SK-N-SH (cell line): ENCODE results near the gene CCNY. TPM values are rescaled to one million over a fixed set of nuclear protein-coding genes. Genes with fewer than 3 reads are reported as not detected.

Source experiments
- CTCF ChIA-PET: fragments of 300-600, 350-600 bp; formaldehyde crosslinking; extraction: SDS; loops from one replicate; lab custom pipeline; 2021; lab: Yijun Ruan, JAX
- POLR2A ChIA-PET: fragments of 350-600 bp; sonication (Branson Sonifier 250); formaldehyde crosslinking; extraction: SDS; loops from one replicate; lab custom pipeline; 2020; ENCODE audit warnings: antibody characterized with exemption, inconsistent platforms; lab: Yijun Ruan, JAX
- DNase-seq: peaks from one replicate; pipeline ENCODE4 v3.0.0; 2012
- H2AFZ ChIP-seq: fragments of 200-600 bp; sonication (generic); 2 replicates; pipeline ENCODE4 v1.8.1; 2016; ENCODE audit warnings: antibody characterized with exemption, mild to moderate bottlenecking, low read depth
- H3F3A ChIP-seq: fragments of 200-600 bp; sonication (generic); replicated peaks from 2 replicates; pipeline ENCODE3; 2016; ENCODE audit warnings: antibody characterized with exemption, mild to moderate bottlenecking; ENCODE audit not compliant: insufficient read depth
- H3K27ac ChIP-seq, 2 experiments: fragments of 200-500 bp in 1 of 2; fragments of 200-600 bp in 1 of 2; sonication (Bioruptor generic) in 1 of 2; sonication (generic), shearing (Covaris generic) in 1 of 2; 2 replicates each; pipeline versions ENCODE4 v1.5.1 to v1.6.1; 2014 to 2016; ENCODE audit warnings: low read depth in 2 of 2, inconsistent platforms in 1 of 2, low read length in 1 of 2, mild to moderate bottlenecking in 1 of 2, mixed read lengths in 1 of 2
- H3K27me3 ChIP-seq: fragments of 200-600 bp; sonication (generic), shearing (Covaris generic); 2 replicates; pipeline ENCODE4 v1.6.1; 2016; ENCODE audit warnings: mixed run types; ENCODE audit not compliant: insufficient read depth
- H3K36me3 ChIP-seq, 2 experiments: fragments of 200-500 bp in 1 of 2; fragments of 200-600 bp in 1 of 2; sonication (Bioruptor generic) in 1 of 2; sonication (generic) in 1 of 2; replicated peaks in 1 of 2; 2 replicates each; pipeline versions ENCODE3 to v1.5.1; 2014 to 2016; ENCODE audit warnings: low read length in 1 of 2, mild to moderate bottlenecking in 1 of 2; ENCODE audit not compliant: insufficient read depth in 2 of 2, control insufficient read depth in 1 of 2
- H3K4me1 ChIP-seq, 2 experiments: fragments of 200-500 bp in 1 of 2; fragments of 200-600 bp in 1 of 2; sonication (Bioruptor generic) in 1 of 2; sonication (generic), shearing (Covaris generic) in 1 of 2; 2 replicates each; pipeline versions ENCODE4 v1.5.1 to v1.6.1; 2014 to 2016; ENCODE audit warnings: low read depth in 1 of 2, low read length in 1 of 2, mixed run types in 1 of 2; ENCODE audit not compliant: insufficient read depth in 2 of 2, control insufficient read depth in 1 of 2
- H3K4me2 ChIP-seq: fragments of 200-600 bp; sonication (generic), shearing (Covaris generic); 2 replicates; pipeline ENCODE4 v1.6.1; 2017; ENCODE audit warnings: mixed run types
- H3K4me3 ChIP-seq, 2 experiments: fragments of 200-500 bp in 1 of 2; fragments of 200-600 bp in 1 of 2; sonication (Bioruptor generic) in 1 of 2; sonication (generic), shearing (Covaris generic) in 1 of 2; 2 replicates each; pipeline versions ENCODE4 v1.5.1 to v1.8.1; 2014 to 2016; ENCODE audit warnings: low read depth in 2 of 2, inconsistent platforms in 1 of 2, low read length in 1 of 2, mild to moderate bottlenecking in 1 of 2, mixed read lengths in 1 of 2, moderate library complexity in 1 of 2
- H3K79me2 ChIP-seq: fragments of 200-600 bp; sonication (generic); 2 replicates; pipeline ENCODE4 v1.8.1; 2017; ENCODE audit warnings: mild to moderate bottlenecking; ENCODE audit not compliant: insufficient read depth
- H3K9ac ChIP-seq: fragments of 200-600 bp; sonication (generic); 2 replicates; pipeline ENCODE4 v1.6.1; 2017; ENCODE audit warnings: mixed run types
- H3K9me2 ChIP-seq: fragments of 200-600 bp; sonication (generic); 2 replicates; pipeline ENCODE4 v1.6.1; 2017; ENCODE audit warnings: mixed run types
- H3K9me3 ChIP-seq: fragments of 200-600 bp; sonication (generic); 2 replicates; pipeline ENCODE4 v1.6.1; 2017; ENCODE audit warnings: mixed run types, mild to moderate bottlenecking, moderate library complexity
- H4K20me1 ChIP-seq: fragments of 200-600 bp; sonication (generic); 2 replicates; pipeline ENCODE4 v1.6.1; 2017; ENCODE audit warnings: mild to moderate bottlenecking, mixed run types; ENCODE audit not compliant: insufficient read depth
- CHD2 ChIP-seq: fragments of 150-350 bp; IDR thresholded peaks from 2 replicates; pipeline ENCODE4 v1.6.1; 2018; ENCODE audit warnings: low read length; ENCODE audit not compliant: partially characterized antibody
- EP300 ChIP-seq, 2 experiments: IDR thresholded peaks; 2 replicates each; pipeline versions ENCODE4 v1.4.0 to v1.6.1; 2012; ENCODE audit warnings: borderline replicate concordance in 1 of 2, low read depth in 1 of 2, low read length in 1 of 2
- EZH2phosphoT487 ChIP-seq: fragments of 200-600 bp; sonication (generic); IDR thresholded peaks from 2 replicates; pipeline ENCODE4 v1.6.1; 2017; ENCODE audit warnings: low read depth, mixed run types, mild to moderate bottlenecking, antibody characterized with exemption, moderate library complexity, borderline replicate concordance
- FOXM1 ChIP-seq: IDR thresholded peaks from 2 replicates; pipeline ENCODE4 v1.4.0; 2012; ENCODE audit warnings: low read depth, mild to moderate bottlenecking
- GATA2 ChIP-seq: sonication (generic); formaldehyde crosslinking; IDR thresholded peaks from 2 replicates; pipeline ENCODE4 v1.5.0; 2020; ENCODE audit warnings: mild to moderate bottlenecking, missing genetic modification reagents
- JUND ChIP-seq: IDR thresholded peaks from 2 replicates; pipeline ENCODE4 v1.4.0; 2012
- MEF2A ChIP-seq: IDR thresholded peaks from 2 replicates; pipeline ENCODE4 v1.4.0; 2012; ENCODE audit warnings: low read depth, borderline replicate concordance
- NRF1 ChIP-seq: IDR thresholded peaks from 2 replicates; pipeline ENCODE4 v1.6.1; 2012; ENCODE audit warnings: low read depth, mild to moderate bottlenecking, low read length
- RFX5 ChIP-seq: IDR thresholded peaks from 2 replicates; pipeline ENCODE4 v1.6.1; 2012; ENCODE audit warnings: mild to moderate bottlenecking, improper control_type of control experiment, low read length
- RXRA ChIP-seq: IDR thresholded peaks from 2 replicates; pipeline ENCODE4 v1.4.0; 2012; ENCODE audit warnings: low read depth, mild to moderate bottlenecking, borderline replicate concordance
- SIN3A ChIP-seq: IDR thresholded peaks from 2 replicates; pipeline ENCODE4 v1.6.1; 2012; ENCODE audit warnings: low read depth, mild to moderate bottlenecking, low read length, moderate library complexity, borderline replicate concordance
- SMC3 ChIP-seq: IDR thresholded peaks from 2 replicates; pipeline ENCODE4 v1.6.1; 2012; ENCODE audit warnings: low read depth, low read length, improper control_type of control experiment
- TCF12 ChIP-seq: IDR thresholded peaks from 2 replicates; pipeline ENCODE4 v1.4.0; 2012
- TEAD4 ChIP-seq: IDR thresholded peaks from 2 replicates; pipeline ENCODE4 v1.4.0; 2012; ENCODE audit warnings: mild to moderate bottlenecking, borderline replicate concordance; ENCODE audit not compliant: insufficient read depth
- YY1 ChIP-seq: IDR thresholded peaks from 2 replicates; pipeline ENCODE4 v1.4.0; 2012; ENCODE audit warnings: low read depth, mild to moderate bottlenecking
- WGBS: methylation state at CpG from one replicate; pipeline ENCODE4 v1.1.6; 2017; ENCODE audit warnings: low lambda C conversion rate; 5-methylcytosine and 5-hydroxymethylcytosine counted together
- polyA plus RNA-seq, 3 experiments: library from polyadenylated mRNA; depleted of rRNA; stranded (reverse); fragments of >200 nt; gene quantifications; 2 replicates each; pipeline ENCODE4 v1.2.3, GENCODE V29; 2012
- TF ChIP-seq, protein P1 (sequence below): IDR thresholded peaks from 2 replicates; pipeline ENCODE4 v1.4.0; 2012; ENCODE audit warnings: low read depth, borderline replicate concordance
- TF ChIP-seq, protein P2 (sequence below): IDR thresholded peaks from 2 replicates; pipeline ENCODE4 v1.4.0; 2012; ENCODE audit warnings: low read depth, borderline replicate concordance
- TF ChIP-seq, protein P3 (sequence below): IDR thresholded peaks from 2 replicates; pipeline ENCODE4 v1.6.1; 2012; ENCODE audit warnings: mild to moderate bottlenecking, low read depth, low read length, moderate library complexity
- TF ChIP-seq, protein P4 (sequence below): IDR thresholded peaks from 2 replicates; pipeline ENCODE4; 2012

Gene CCNY
- polyA plus RNA-seq, 1 of the 3 experiments (the other 2 are of a cell fraction): 29.4 TPM

DNA sequence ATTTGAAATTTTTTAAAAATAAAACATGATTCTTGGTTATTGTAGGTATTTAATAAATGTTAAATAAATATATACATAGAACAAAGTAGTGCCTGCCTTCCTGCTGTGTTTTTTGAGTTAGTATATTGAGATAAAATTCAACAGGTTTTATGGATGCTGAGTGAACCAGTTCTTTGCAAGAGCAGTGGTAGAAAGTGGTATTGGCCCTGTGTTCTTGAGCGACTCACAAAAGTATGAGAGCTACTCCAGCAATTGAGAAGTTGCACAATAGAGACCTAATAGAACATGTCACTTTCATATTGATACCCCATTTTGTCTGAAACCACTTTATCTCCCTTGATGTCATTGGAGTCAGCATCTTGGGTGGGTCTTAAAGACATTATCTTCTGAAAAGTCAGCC lies 236.3 kb downstream of the CCNY start:
- no peak for DNase-seq
- 100% methylated on average over 1 of the region's 1 CpG for WGBS

DNA sequence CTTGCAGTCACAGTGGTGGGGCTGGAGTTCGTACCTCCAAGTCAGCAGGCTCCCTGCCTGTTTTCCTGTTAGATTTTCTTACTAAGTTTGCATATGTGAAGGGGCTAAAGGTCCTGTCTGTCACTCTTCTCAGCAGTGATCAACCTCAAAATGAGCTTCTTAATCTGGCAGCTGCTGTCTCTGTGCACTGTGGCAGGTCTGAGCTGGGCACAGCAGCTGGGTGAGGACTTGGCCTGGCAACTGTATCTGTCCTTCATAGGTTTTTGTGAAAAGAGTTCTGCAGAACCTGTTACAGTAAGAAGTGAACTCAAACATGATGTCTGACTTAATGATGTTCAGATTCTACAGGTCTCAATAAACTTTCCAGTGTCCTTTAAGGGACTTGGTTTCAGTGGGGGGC lies 237.5 kb downstream of the CCNY start:
- no peaks in the 10 kb centered on the region; a peak in 1 of 4 replicates for H3K4me1 ChIP-seq
- H3K36me3 ChIP-seq: peaks cover 6 to 25% of the 10 kb centered on the region in 2 experiments
- no peaks in the 10 kb centered on the region for H3K79me2 ChIP-seq
- no peaks in the 10 kb centered on the region for H3K9me3 ChIP-seq
- CTCF ChIA-PET: interaction anchor here (1.4 to 11.3 kb wide), 2 partner anchors 11 to 20 kb away, joined by 3 to 68 read pairs; no protein-coding TSS in a partner anchor
- no peak overlapping the region for H3K4me3 ChIP-seq
- 83% methylated on average over 1 of the region's 1 CpG for WGBS
- no peak for TF ChIP-seq GATA2 (CRISPR knock-in tag)
- TF ChIP-seq TCF12: no peak
- TF ChIP-seq, protein P1, sequence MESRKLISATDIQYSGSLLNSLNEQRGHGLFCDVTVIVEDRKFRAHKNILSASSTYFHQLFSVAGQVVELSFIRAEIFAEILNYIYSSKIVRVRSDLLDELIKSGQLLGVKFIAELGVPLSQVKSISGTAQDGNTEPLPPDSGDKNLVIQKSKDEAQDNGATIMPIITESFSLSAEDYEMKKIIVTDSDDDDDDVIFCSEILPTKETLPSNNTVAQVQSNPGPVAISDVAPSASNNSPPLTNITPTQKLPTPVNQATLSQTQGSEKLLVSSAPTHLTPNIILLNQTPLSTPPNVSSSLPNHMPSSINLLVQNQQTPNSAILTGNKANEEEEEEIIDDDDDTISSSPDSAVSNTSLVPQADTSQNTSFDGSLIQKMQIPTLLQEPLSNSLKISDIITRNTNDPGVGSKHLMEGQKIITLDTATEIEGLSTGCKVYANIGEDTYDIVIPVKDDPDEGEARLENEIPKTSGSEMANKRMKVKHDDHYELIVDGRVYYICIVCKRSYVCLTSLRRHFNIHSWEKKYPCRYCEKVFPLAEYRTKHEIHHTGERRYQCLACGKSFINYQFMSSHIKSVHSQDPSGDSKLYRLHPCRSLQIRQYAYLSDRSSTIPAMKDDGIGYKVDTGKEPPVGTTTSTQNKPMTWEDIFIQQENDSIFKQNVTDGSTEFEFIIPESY: no peak
- TF ChIP-seq, protein P2, sequence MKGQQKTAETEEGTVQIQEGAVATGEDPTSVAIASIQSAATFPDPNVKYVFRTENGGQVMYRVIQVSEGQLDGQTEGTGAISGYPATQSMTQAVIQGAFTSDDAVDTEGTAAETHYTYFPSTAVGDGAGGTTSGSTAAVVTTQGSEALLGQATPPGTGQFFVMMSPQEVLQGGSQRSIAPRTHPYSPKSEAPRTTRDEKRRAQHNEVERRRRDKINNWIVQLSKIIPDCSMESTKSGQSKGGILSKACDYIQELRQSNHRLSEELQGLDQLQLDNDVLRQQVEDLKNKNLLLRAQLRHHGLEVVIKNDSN: no peak
- no peak for TF ChIP-seq CHD2
- TF ChIP-seq RXRA: no peak
- TF ChIP-seq SMC3: no peak
- no peak for TF ChIP-seq TEAD4
- no peak for TF ChIP-seq MEF2A
- TF ChIP-seq, protein P3, sequence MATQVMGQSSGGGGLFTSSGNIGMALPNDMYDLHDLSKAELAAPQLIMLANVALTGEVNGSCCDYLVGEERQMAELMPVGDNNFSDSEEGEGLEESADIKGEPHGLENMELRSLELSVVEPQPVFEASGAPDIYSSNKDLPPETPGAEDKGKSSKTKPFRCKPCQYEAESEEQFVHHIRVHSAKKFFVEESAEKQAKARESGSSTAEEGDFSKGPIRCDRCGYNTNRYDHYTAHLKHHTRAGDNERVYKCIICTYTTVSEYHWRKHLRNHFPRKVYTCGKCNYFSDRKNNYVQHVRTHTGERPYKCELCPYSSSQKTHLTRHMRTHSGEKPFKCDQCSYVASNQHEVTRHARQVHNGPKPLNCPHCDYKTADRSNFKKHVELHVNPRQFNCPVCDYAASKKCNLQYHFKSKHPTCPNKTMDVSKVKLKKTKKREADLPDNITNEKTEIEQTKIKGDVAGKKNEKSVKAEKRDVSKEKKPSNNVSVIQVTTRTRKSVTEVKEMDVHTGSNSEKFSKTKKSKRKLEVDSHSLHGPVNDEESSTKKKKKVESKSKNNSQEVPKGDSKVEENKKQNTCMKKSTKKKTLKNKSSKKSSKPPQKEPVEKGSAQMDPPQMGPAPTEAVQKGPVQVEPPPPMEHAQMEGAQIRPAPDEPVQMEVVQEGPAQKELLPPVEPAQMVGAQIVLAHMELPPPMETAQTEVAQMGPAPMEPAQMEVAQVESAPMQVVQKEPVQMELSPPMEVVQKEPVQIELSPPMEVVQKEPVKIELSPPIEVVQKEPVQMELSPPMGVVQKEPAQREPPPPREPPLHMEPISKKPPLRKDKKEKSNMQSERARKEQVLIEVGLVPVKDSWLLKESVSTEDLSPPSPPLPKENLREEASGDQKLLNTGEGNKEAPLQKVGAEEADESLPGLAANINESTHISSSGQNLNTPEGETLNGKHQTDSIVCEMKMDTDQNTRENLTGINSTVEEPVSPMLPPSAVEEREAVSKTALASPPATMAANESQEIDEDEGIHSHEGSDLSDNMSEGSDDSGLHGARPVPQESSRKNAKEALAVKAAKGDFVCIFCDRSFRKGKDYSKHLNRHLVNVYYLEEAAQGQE: no peak
- TF ChIP-seq JUND: no peak
- no peak for TF ChIP-seq EZH2phosphoT487
- TF ChIP-seq, protein P4, sequence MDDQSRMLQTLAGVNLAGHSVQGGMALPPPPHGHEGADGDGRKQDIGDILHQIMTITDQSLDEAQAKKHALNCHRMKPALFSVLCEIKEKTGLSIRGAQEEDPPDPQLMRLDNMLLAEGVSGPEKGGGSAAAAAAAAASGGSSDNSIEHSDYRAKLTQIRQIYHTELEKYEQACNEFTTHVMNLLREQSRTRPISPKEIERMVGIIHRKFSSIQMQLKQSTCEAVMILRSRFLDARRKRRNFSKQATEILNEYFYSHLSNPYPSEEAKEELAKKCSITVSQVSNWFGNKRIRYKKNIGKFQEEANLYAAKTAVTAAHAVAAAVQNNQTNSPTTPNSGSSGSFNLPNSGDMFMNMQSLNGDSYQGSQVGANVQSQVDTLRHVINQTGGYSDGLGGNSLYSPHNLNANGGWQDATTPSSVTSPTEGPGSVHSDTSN: no peak
- TF ChIP-seq YY1: no peak
- TF ChIP-seq NRF1: no peak
- TF ChIP-seq SIN3A: no peak
- H3K9me2 ChIP-seq: no peaks in the 10 kb centered on the region
- no peaks in the 10 kb centered on the region for H3K27me3 ChIP-seq
- no peaks in the 10 kb centered on the region for H4K20me1 ChIP-seq
- H3F3A ChIP-seq: peaks cover 4% of the 10 kb centered on the region
- H3K27ac ChIP-seq: no peak overlapping the region
- H3K4me2 ChIP-seq: no peak overlapping the region
- no peak for DNase-seq
- H3K9ac ChIP-seq: no peak overlapping the region
- POLR2A ChIA-PET: no interaction called here
- no peak overlapping the region for H2AFZ ChIP-seq

More for the DNA sequence above, 236.3 kb downstream of the CCNY start:
- no peak overlapping the region for H3K9ac ChIP-seq
- peaks cover 6 to 37% of the 10 kb centered on the region in 2 experiments for H3K36me3 ChIP-seq
- POLR2A ChIA-PET: no interaction called here
- H4K20me1 ChIP-seq: no peaks in the 10 kb centered on the region
- H2AFZ ChIP-seq: no peak overlapping the region
- CTCF ChIA-PET: interaction anchor here (11.3 kb wide), 1 partner anchor 10 kb away, joined by 68 read pairs; no protein-coding TSS in a partner anchor
- peaks cover 4% of the 10 kb centered on the region for H3F3A ChIP-seq
- H3K4me2 ChIP-seq: no peak overlapping the region
- H3K9me2 ChIP-seq: no peaks in the 10 kb centered on the region
- H3K9me3 ChIP-seq: no peaks in the 10 kb centered on the region
- TF ChIP-seq JUND (no peak), TCF12 (no peak), RXRA (no peak), EP300 (IDR thresholded peaks at IDR 0.05; ENCODE audit: borderline replicate concordance in 1 of 2, low read depth in 1 of 2, low read length in 1 of 2) (no peak), RFX5 (no peak), MEF2A (no peak), FOXM1 (no peak)
- TF ChIP-seq, protein P4: no peak
- no peaks in the 10 kb centered on the region for H3K27me3 ChIP-seq
- no peaks in the 10 kb centered on the region for H3K79me2 ChIP-seq
- no peak overlapping the region for H3K27ac ChIP-seq
- no peaks in the 10 kb centered on the region for H3K4me1 ChIP-seq
- no peak overlapping the region for H3K4me3 ChIP-seq
